WTC11 (cell line): ENCODE results near the gene SLX4. TPM values are rescaled to one million over a fixed set of nuclear protein-coding genes. Genes with fewer than 3 reads are reported as not detected.
"Not testable (repeated sequence)": the region's sequence is repeated elsewhere in the genome, so short reads cannot be mapped to it uniquely, and the experiment has no call there.

Source experiments
- ATAC-seq: fragments of 200-7000 bp; cut with Tn5 transposase; 2 replicates; pipeline ENCODE4 v1.10.0; 2021; ENCODE audit warnings: mild to moderate bottlenecking, moderate library complexity
- CTCF ChIA-PET: fragments of 300-600 bp; sonication (Branson Sonifier 250); formaldehyde crosslinking; loops from one replicate; lab custom pipeline; 2021; ENCODE audit warnings: antibody characterized with exemption; lab: Charles Lee
- POLR2A ChIA-PET: fragments of 350-600 bp; sonication (Branson Sonifier 250); formaldehyde crosslinking; loops from one replicate; lab custom pipeline; 2021; ENCODE audit warnings: antibody characterized with exemption; lab: Charles Lee
- DNase-seq: peaks from one replicate; pipeline ENCODE4 v3.0.0; 2021; ENCODE audit warnings: low spot score
- H3K27ac Mint-ChIP-seq: 2 replicates; pipeline ENCODE4 v1.8.0; 2021; ENCODE audit warnings: mixed read lengths
- H3K27me3 Mint-ChIP-seq: 2 replicates; pipeline ENCODE4 v1.8.0; 2021; ENCODE audit warnings: low read depth, mild to moderate bottlenecking, moderate library complexity, mixed read lengths
- H3K36me3 Mint-ChIP-seq: 2 replicates; pipeline ENCODE4 v1.8.0; 2021; ENCODE audit warnings: mixed read lengths
- H3K4me1 Mint-ChIP-seq: 2 replicates; pipeline ENCODE4 v1.8.0; 2022; ENCODE audit warnings: mixed read lengths
- H3K4me3 Mint-ChIP-seq: 2 replicates; pipeline ENCODE4 v1.8.0; 2021; ENCODE audit warnings: mild to moderate bottlenecking, moderate library complexity, mixed read lengths
- H3K9me3 Mint-ChIP-seq: 2 replicates; pipeline ENCODE4 v1.8.0; 2021; ENCODE audit warnings: mixed read lengths
- ATF1 ChIP-seq: sonication (generic); formaldehyde crosslinking; IDR thresholded peaks from 2 replicates; pipeline ENCODE4 v1.8.1; 2023; ENCODE audit warnings: mild to moderate bottlenecking, moderate library complexity, missing genetic modification reagents
- CREB1 ChIP-seq: sonication (generic); formaldehyde crosslinking; IDR thresholded peaks from 2 replicates; pipeline ENCODE4 v1.8.0; 2023; ENCODE audit warnings: mild to moderate bottlenecking, missing genetic modification reagents
- E2F4 ChIP-seq: sonication (generic); formaldehyde crosslinking; IDR thresholded peaks from 2 replicates; pipeline ENCODE4 v1.8.1; 2022; ENCODE audit warnings: low read depth, mild to moderate bottlenecking, moderate library complexity, missing genetic modification reagents, borderline replicate concordance
- ETV6 ChIP-seq: sonication (generic); formaldehyde crosslinking; IDR thresholded peaks from 2 replicates; pipeline ENCODE4 v1.8.1; 2022; ENCODE audit warnings: mild to moderate bottlenecking, missing genetic modification reagents
- HMGA2 ChIP-seq: fragments of 250-450 bp; sonication (Bioruptor Pico); IDR thresholded peaks from 2 replicates; pipeline ENCODE4 v1.4.0; 2021; ENCODE audit warnings: mild to moderate bottlenecking, moderate library complexity
- IRF1 ChIP-seq: sonication (generic); formaldehyde crosslinking; IDR thresholded peaks from 2 replicates; pipeline ENCODE4 v1.8.0; 2023; ENCODE audit warnings: missing genetic modification reagents
- KAT7 ChIP-seq: sonication (generic); formaldehyde crosslinking; IDR thresholded peaks from 2 replicates; pipeline ENCODE4 v1.8.1; 2023; ENCODE audit warnings: missing genetic modification reagents, mild to moderate bottlenecking, borderline replicate concordance
- MXD4 ChIP-seq: fragments of 250-450 bp; sonication (Bioruptor Pico); IDR thresholded peaks from 2 replicates; pipeline ENCODE4 v1.8.0; 2021; ENCODE audit warnings: mild to moderate bottlenecking, moderate library complexity, borderline replicate concordance
- PRRX2 ChIP-seq: fragments of 250-450 bp; sonication (Bioruptor Pico); IDR thresholded peaks from 2 replicates; pipeline ENCODE4 v1.8.0; 2021; ENCODE audit warnings: mild to moderate bottlenecking
- SMAD4 ChIP-seq: sonication (generic); formaldehyde crosslinking; IDR thresholded peaks from 2 replicates; pipeline ENCODE4 v1.8.0; 2022; ENCODE audit warnings: mild to moderate bottlenecking, missing genetic modification reagents
- TEAD4 ChIP-seq: sonication (generic); formaldehyde crosslinking; IDR thresholded peaks from 2 replicates; pipeline ENCODE4 v1.8.0; 2022; ENCODE audit warnings: mild to moderate bottlenecking, missing genetic modification reagents
- ZNF138 ChIP-seq: sonication (generic); formaldehyde crosslinking; conservative IDR thresholded peaks from 2 replicates; pipeline ENCODE4 v1.8.1; 2022; ENCODE audit warnings: mild to moderate bottlenecking, moderate library complexity, missing genetic modification reagents
- ZNF263 ChIP-seq: sonication (generic); formaldehyde crosslinking; IDR thresholded peaks from 2 replicates; pipeline ENCODE4 v1.8.1; 2022; ENCODE audit warnings: low read depth, mild to moderate bottlenecking, moderate library complexity, missing genetic modification reagents
- ZNF317 ChIP-seq: sonication (generic); formaldehyde crosslinking; IDR thresholded peaks from 2 replicates; pipeline ENCODE4 v1.8.1; 2023; ENCODE audit warnings: low read depth, mild to moderate bottlenecking, moderate library complexity, missing genetic modification reagents, borderline replicate concordance
- ZSCAN18 ChIP-seq: fragments of 250-450 bp; sonication (Bioruptor Pico); IDR thresholded peaks from 2 replicates; pipeline ENCODE4 v2.1.2; 2022; ENCODE audit warnings: mild to moderate bottlenecking, moderate library complexity
- total RNA-seq: library from RNA; stranded (reverse); gene quantifications from 3 replicates; pipeline ENCODE4 v1.2.3, GENCODE V29; 2021
- TF ChIP-seq, protein P1 (sequence below): sonication (generic); formaldehyde crosslinking; IDR thresholded peaks from 2 replicates; pipeline ENCODE4 v1.8.0; 2022; ENCODE audit warnings: mild to moderate bottlenecking, missing genetic modification reagents
- TF ChIP-seq, protein P2 (sequence below): sonication (generic); formaldehyde crosslinking; conservative IDR thresholded peaks from 2 replicates; pipeline ENCODE4 v1.8.1; 2023; ENCODE audit warnings: mild to moderate bottlenecking, low read depth, missing genetic modification reagents, moderate library complexity
- TF ChIP-seq, protein P3 (sequence below): sonication (generic); formaldehyde crosslinking; conservative IDR thresholded peaks from 2 replicates; pipeline ENCODE4 v1.8.1; 2022; ENCODE audit warnings: mild to moderate bottlenecking, missing genetic modification reagents
- TF ChIP-seq, protein P4 (sequence below): sonication (generic); formaldehyde crosslinking; IDR thresholded peaks from 2 replicates; pipeline ENCODE4 v1.8.1; 2023; ENCODE audit warnings: mild to moderate bottlenecking, moderate library complexity, missing genetic modification reagents

SLX4 gene
- total RNA-seq, 1 experiment from 2014 or later: 16.7 TPM

GRCh38 chr16:3659251-3659650 lies 47.8 kb upstream of the SLX4 start:
- DNase-seq (no peak), ATAC-seq (no peak)
- H3K27me3 Mint-ChIP-seq: no peaks in the 10 kb centered on the region
- H3K36me3 Mint-ChIP-seq: peaks cover 74% of the 10 kb centered on the region
- no peak overlapping the region for H3K4me3 Mint-ChIP-seq
- H3K9me3 Mint-ChIP-seq: no peaks in the 10 kb centered on the region
- H3K4me1 Mint-ChIP-seq: peaks cover 11% of the 10 kb centered on the region
- TF ChIP-seq ZNF263 (CRISPR knock-in tag) (no peak), ZNF317 (CRISPR knock-in tag) (no peak), TEAD4 (no peak), PRRX2 (CRISPR knock-in tag) (no peak)
- ChIA-PET POLR2A (no interaction called here), CTCF (no interaction called here)
- no peak overlapping the region for H3K27ac Mint-ChIP-seq

DNA sequence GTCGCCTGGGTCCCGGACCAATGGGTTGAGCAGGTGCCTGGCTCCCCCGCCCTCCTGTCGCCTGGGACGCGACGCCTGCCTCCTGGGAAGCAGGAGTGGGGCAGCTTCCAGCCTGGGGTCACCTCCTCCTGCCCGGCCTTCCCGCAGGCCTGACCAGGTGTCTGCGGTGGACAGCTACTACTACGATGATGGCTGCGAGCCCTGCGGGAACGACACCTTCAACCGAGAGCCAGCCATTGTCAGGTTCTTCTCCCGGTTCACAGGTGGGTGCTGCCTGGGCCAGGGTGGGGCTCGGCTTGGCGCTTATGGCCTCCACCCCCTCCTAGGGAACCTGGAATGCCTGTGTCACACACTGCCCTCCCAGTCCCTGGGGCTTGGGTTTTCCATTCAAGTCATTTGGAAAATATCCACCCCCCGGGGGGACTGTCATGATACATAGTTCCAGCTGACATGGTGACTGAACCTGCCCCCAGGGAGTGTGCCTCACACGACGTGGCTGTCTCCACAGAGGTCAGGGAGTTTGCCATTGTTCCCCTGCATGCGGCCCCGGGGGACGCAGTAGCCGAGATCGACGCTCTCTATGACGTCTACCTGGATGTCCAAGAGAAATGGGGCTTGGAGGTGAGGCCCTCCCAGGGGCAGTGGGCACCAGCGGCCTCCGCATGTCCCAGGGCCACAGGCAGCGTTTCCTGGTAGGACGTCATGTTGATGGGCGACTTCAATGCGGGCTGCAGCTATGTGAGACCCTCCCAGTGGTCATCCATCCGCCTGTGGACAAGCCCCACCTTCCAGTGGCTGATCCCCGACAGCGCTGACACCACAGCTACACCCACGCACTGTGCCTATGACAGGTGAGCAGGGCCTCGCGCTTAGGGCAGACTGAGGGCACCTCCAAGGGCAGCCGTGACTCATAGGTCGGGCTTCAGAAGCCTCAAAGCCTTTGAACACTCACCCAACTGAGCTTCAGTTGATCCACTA lies 45.4 kb upstream of the SLX4 start:
- POLR2A ChIA-PET: no interaction called here
- Mint-ChIP-seq H3K4me3 (no peak overlapping the region), H3K27ac (0 out of 2 replicates have a peak overlapping the region, but pooled peaks have one; percentile 16), H3K4me1 (peaks cover 29% of the 10 kb centered on the region), H3K9me3 (no peaks in the 10 kb centered on the region), H3K27me3 (no peaks in the 10 kb centered on the region), H3K36me3 (peaks cover 63% of the 10 kb centered on the region)
- DNase-seq (peak; percentile 15), ATAC-seq (no peak)
- CTCF ChIA-PET: interaction anchor here (0.6 to 1.5 kb wide), 2 partner anchors 14 to 115 kb away, joined by 3 to 4 read pairs; no protein-coding TSS in a partner anchor
- no peak for TF ChIP-seq IRF1
- TF ChIP-seq E2F4: no peak
- TF ChIP-seq KAT7 (CRISPR knock-in tag): no peak
- no peak for TF ChIP-seq ATF1
- TF ChIP-seq ZSCAN18 (CRISPR knock-in tag): no peak
- TF ChIP-seq, protein P1, sequence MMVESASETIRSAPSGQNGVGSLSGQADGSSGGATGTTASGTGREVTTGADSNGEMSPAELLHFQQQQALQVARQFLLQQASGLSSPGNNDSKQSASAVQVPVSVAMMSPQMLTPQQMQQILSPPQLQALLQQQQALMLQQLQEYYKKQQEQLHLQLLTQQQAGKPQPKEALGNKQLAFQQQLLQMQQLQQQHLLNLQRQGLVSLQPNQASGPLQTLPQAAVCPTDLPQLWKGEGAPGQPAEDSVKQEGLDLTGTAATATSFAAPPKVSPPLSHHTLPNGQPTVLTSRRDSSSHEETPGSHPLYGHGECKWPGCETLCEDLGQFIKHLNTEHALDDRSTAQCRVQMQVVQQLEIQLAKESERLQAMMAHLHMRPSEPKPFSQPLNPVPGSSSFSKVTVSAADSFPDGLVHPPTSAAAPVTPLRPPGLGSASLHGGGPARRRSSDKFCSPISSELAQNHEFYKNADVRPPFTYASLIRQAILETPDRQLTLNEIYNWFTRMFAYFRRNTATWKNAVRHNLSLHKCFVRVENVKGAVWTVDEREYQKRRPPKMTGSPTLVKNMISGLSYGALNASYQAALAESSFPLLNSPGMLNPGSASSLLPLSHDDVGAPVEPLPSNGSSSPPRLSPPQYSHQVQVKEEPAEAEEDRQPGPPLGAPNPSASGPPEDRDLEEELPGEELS (CRISPR knock-in tag): no peak
- no peak for TF ChIP-seq MXD4 (CRISPR knock-in tag)
- TF ChIP-seq HMGA2 (CRISPR knock-in tag): no peak
- TF ChIP-seq, protein P2, sequence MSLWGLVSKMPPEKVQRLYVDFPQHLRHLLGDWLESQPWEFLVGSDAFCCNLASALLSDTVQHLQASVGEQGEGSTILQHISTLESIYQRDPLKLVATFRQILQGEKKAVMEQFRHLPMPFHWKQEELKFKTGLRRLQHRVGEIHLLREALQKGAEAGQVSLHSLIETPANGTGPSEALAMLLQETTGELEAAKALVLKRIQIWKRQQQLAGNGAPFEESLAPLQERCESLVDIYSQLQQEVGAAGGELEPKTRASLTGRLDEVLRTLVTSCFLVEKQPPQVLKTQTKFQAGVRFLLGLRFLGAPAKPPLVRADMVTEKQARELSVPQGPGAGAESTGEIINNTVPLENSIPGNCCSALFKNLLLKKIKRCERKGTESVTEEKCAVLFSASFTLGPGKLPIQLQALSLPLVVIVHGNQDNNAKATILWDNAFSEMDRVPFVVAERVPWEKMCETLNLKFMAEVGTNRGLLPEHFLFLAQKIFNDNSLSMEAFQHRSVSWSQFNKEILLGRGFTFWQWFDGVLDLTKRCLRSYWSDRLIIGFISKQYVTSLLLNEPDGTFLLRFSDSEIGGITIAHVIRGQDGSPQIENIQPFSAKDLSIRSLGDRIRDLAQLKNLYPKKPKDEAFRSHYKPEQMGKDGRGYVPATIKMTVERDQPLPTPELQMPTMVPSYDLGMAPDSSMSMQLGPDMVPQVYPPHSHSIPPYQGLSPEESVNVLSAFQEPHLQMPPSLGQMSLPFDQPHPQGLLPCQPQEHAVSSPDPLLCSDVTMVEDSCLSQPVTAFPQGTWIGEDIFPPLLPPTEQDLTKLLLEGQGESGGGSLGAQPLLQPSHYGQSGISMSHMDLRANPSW: no peak
- no peak for TF ChIP-seq ETV6
- TF ChIP-seq SMAD4 (CRISPR knock-in tag): no peak
- TF ChIP-seq ZNF138 (CRISPR knock-in tag): no peak
- TF ChIP-seq TEAD4: no peak
- no peak for TF ChIP-seq CREB1 (CRISPR knock-in tag)
- TF ChIP-seq, protein P3, sequence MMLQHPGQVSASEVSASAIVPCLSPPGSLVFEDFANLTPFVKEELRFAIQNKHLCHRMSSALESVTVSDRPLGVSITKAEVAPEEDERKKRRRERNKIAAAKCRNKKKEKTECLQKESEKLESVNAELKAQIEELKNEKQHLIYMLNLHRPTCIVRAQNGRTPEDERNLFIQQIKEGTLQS (CRISPR knock-in tag): no peak
- TF ChIP-seq, protein P4, sequence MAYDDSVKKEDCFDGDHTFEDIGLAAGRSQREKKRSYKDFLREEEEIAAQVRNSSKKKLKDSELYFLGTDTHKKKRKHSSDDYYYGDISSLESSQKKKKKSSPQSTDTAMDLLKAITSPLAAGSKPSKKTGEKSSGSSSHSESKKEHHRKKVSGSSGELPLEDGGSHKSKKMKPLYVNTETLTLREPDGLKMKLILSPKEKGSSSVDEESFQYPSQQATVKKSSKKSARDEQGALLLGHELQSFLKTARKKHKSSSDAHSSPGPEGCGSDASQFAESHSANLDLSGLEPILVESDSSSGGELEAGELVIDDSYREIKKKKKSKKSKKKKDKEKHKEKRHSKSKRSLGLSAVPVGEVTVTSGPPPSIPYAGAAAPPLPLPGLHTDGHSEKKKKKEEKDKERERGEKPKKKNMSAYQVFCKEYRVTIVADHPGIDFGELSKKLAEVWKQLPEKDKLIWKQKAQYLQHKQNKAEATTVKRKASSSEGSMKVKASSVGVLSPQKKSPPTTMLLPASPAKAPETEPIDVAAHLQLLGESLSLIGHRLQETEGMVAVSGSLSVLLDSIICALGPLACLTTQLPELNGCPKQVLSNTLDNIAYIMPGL: no peak

DNA sequence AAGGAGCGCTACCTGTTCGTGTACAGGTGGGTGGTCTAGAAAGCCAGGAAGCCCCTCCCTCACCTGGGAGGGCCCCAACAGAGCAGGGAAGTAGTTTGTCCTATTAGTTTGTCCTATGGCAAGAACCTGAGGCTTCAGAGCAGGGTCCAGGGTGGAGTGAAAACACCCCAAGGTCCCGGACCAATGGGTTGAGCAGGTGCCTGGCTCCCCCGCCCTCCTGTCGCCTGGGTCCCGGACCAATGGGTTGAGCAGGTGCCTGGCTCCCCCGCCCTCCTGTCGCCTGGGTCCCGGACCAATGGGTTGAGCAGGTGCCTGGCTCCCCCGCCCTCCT lies 44.7 kb upstream of the SLX4 start:
- H3K27ac Mint-ChIP-seq, H3K27me3 Mint-ChIP-seq, H3K4me3 Mint-ChIP-seq, POLR2A ChIA-PET, ATAC-seq, H3K9me3 Mint-ChIP-seq: not testable (repeated sequence)
- CTCF ChIA-PET: interaction anchor here (1.5 kb wide), 1 partner anchor 13 kb away, joined by 4 read pairs; no protein-coding TSS in a partner anchor
- peaks cover 63% of the 10 kb centered on the region for H3K36me3 Mint-ChIP-seq
- H3K4me1 Mint-ChIP-seq: peaks cover 33% of the 10 kb centered on the region
- peak; percentile 3 for DNase-seq
